ENCODE results near the gene OR6X1.

DNA sequence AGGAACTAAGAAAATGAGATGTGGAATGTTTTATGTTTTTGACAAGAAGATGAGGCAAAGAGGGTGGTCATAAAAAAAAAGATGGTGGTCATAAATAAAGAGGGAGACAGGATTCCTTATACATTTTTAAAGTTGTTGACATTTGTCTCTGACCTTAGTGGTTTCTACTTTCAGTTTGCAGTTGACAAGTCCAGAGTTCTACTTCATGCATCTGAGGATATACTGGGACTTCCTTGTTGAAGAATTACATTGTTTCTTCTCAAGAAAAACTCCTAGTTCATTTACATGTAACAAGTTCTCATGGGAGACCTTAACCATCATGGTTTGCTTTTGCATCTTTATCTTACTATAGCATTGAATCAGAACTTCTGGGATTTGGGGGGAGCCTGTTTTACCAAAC, 1.2 kb downstream of the OR6X1 start:
- TF ChIP-seq ZNF274 (IDR thresholded peaks at IDR 0.05; ENCODE audit: low read depth, low read length), result no peak
- no peak for TF ChIP-seq YY1 (IDR thresholded peaks at IDR 0.05; ENCODE audit: insufficient read depth, insufficient read length)
